Peyer's patch (tissue), 4 donors: Measurements from ENCODE around the gene CSF1R.

Source experiments
- CTCF ChIP-seq, 6 experiments: fragments of 450-650 bp in 4 of 6; fragments of 200-600 bp in 2 of 6; sonication (generic) in 1 of 6; IDR thresholded peaks; one replicate each; pipeline ENCODE4 v1.5.1; 2017 to 2019; ENCODE audit warnings: antibody characterized with exemption in 6 of 6, mild to moderate bottlenecking in 3 of 6, moderate library complexity in 1 of 6
- POLR2A ChIP-seq, 2 donors: fragments of 450-650 bp; IDR thresholded peaks; one replicate each; pipeline ENCODE4 v1.5.1; 2017; ENCODE audit warnings: antibody characterized with exemption in 2 of 2, mild to moderate bottlenecking in 2 of 2, moderate library complexity in 2 of 2

GRCh38 chr5:150006318-150006717, 80.0 kb downstream of the CSF1R start:
- TF ChIP-seq POLR2A (IDR thresholded peaks at IDR 0.05) = no peak
- no peak for TF ChIP-seq CTCF (IDR thresholded peaks at IDR 0.05)
